ENCODE results near the gene PPARD. TPM values are rescaled to one million over a fixed set of nuclear protein-coding genes. Genes with fewer than 3 reads are reported as not detected.
A peak's percentile ranks its signal among the peaks of the same experiment; 100 is the strongest.

Gene PPARD
- total and polyA plus RNA-seq, 11 donors = 10.0 to 23.8 (median 13.8) TPM

DNA sequence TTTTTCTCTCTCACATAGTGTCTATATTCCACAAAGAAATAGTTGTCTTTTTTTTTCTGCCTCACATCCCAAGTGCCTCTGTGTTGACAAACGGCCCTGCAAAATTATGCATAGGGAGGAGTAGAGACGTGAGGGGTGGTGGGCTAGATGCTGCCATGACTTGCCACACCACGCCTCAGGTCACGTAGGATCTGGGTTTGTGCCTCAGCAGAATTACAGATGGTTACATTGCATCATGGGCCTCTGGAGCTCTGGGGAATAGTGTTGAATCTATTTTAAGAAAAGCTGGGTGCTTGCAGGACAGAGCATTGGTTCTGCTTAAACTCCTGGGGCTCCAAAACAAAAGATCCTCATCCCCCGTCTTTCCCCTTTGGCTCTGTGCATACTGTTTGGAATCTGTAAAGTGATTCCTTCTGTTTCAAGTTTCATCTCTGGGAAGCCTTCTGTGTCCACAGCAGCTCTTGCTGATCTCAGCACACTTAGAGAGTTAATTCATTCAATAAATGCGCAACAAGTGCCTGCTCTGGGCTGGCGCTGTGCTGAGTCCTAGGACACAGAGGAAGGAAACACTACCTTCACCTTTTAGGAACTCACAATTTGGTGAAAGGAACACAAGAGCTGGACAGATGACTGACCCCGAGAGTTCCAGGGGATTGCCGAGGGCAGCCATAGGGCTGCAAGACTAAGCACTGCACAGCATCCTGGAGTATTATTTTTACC lies 112.2 kb downstream of the PPARD start:
- Histone ChIP-seq H3K4me1 (peaks cover 2 to 36% (median 25%) of the 10 kb centered on the region in 12 donors), H3K4me3 (no peak overlapping the region), H3K36me3 (peaks cover 0 to 22% (median 9%) of the 10 kb centered on the region in 9 donors), H3K27me3 (no peaks in the 10 kb centered on the region), H3K27ac (peak overlapping the region in 2 of 12 donors; percentile 4 to 14), H3K9me3 (no peaks in the 10 kb centered on the region)
- DNase-seq (no peak), ATAC-seq (no peak)
- no peak for TF ChIP-seq POLR2A (IDR thresholded peaks at IDR 0.05)
- TF ChIP-seq, protein P1, sequence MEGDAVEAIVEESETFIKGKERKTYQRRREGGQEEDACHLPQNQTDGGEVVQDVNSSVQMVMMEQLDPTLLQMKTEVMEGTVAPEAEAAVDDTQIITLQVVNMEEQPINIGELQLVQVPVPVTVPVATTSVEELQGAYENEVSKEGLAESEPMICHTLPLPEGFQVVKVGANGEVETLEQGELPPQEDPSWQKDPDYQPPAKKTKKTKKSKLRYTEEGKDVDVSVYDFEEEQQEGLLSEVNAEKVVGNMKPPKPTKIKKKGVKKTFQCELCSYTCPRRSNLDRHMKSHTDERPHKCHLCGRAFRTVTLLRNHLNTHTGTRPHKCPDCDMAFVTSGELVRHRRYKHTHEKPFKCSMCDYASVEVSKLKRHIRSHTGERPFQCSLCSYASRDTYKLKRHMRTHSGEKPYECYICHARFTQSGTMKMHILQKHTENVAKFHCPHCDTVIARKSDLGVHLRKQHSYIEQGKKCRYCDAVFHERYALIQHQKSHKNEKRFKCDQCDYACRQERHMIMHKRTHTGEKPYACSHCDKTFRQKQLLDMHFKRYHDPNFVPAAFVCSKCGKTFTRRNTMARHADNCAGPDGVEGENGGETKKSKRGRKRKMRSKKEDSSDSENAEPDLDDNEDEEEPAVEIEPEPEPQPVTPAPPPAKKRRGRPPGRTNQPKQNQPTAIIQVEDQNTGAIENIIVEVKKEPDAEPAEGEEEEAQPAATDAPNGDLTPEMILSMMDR (IDR thresholded peaks at IDR 0.05) = no peak
- intact Hi-C loops (cut with DNase I) = loop anchor here in 2 of 10 donors (5.0 kb wide), 1 partner anchor 157 kb away; the partner anchor contains the start of gene DEF6 (in 2 of the 2)
- 61 to 77% (median 68%) methylated on average over 9 of the region's 9 CpGs for WGBS, 4 donors

DNA sequence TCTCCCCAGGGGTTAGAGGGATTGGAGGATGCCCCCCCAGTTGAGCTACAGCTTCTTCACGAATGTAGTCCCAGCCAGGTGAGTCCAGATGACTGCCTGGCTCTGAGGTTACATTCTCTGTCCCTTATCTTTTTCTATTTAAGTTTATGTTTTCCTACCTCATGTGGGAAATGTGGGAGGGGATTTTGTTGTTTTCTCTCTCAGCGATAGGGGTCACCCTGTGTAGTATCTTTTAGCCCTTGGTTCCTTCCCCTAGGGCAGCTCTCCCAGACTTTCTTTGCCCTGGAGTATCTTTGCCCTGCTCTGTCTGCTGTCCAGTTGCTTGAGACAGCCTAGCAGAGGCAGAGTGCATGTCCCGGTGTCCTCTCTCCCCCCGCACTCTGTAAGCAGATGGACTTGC lies 115.5 kb downstream of the PPARD start:
- TF ChIP-seq POLR2A (IDR thresholded peaks at IDR 0.05) = no peak
- TF ChIP-seq, protein P1 (IDR thresholded peaks at IDR 0.05) = no peak
- intact Hi-C loops (cut with DNase I) = no loop called here
- H3K36me3 ChIP-seq = peaks cover 0 to 32% (median 16%) of the 10 kb centered on the region in 9 donors
- DNase-seq = no peak
- 77 to 83% (median 79%) methylated on average over 4 of the region's 4 CpGs for WGBS, 4 donors
- no peak for ATAC-seq
- no peak overlapping the region for H3K27ac ChIP-seq
- no peak overlapping the region for H3K4me3 ChIP-seq
- H3K9me3 ChIP-seq = no peaks in the 10 kb centered on the region
- H3K27me3 ChIP-seq = no peaks in the 10 kb centered on the region
- H3K4me1 ChIP-seq = peaks cover 0 to 25% (median 16%) of the 10 kb centered on the region in 12 donors

DNA sequence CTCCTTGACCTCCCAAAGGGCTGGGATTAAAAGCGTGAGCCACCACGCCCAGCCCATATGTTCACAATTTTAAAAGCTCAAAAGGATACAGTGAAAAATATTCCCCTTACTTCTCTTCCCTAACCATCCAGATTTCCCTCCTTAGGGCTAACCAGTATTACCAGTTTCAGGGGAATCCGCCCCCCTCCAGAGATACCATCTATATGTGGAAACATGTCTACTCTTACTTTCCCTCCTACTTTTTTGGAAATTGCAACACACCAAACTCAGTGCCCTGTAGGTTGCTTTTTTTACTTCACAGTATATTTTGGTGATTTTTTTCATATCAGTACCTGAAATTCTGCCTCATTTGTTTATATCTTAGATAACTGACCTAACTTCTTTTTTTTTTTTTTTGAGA lies 118.9 kb downstream of the PPARD start:
- Histone ChIP-seq H3K27me3 (no peaks in the 10 kb centered on the region), H3K4me1 (no peaks in the 10 kb centered on the region), H3K36me3 (peaks cover 0 to 33% (median 18%) of the 10 kb centered on the region in 9 donors), H3K4me3 (no peak overlapping the region), H3K9me3 (no peaks in the 10 kb centered on the region), H3K27ac (no peak overlapping the region)
- no peak for ATAC-seq
- 80 to 98% (median 90%) methylated on average over 3 of the region's 3 CpGs for WGBS, 4 donors
- intact Hi-C loops (cut with DNase I) = no loop called here
- TF ChIP-seq POLR2A (IDR thresholded peaks at IDR 0.05) = no peak
- TF ChIP-seq, protein P1 (IDR thresholded peaks at IDR 0.05) = no peak
- DNase-seq = no peak

DNA sequence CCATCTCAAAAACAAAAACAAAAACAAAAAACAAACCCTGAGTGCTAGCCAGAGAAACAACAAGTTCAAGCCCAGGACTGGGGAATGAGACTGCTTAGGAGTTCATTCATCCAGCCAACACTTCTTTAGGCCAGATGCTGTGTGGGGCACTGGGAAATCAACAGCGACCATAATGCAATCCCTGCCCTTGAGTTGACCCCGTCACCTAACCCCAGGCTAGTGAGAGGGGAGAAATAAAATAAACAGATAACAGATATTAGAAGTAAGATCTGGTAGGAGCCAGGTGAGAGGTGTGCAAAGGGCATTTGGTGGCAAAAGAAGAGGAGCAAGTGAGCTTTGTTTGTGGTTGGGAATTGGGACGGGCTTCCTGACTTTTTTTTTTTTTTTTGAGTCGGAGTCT lies 120.9 kb downstream of the PPARD start:
- Histone ChIP-seq H3K27me3 (no peaks in the 10 kb centered on the region), H3K4me1 (peaks cover 0 to 9% (median 4%) of the 10 kb centered on the region in 12 donors), H3K4me3 (no peak overlapping the region), H3K9me3 (no peaks in the 10 kb centered on the region), H3K27ac (no peak overlapping the region), H3K36me3 (peaks cover 0 to 34% (median 18%) of the 10 kb centered on the region in 9 donors)
- WGBS, 4 donors = 89 to 95% (median 91%) methylated on average over 4 of the region's 4 CpGs
- TF ChIP-seq, protein P1 (IDR thresholded peaks at IDR 0.05) = no peak
- no peak for TF ChIP-seq POLR2A (IDR thresholded peaks at IDR 0.05)
- no peak for DNase-seq
- no peak for ATAC-seq
- intact Hi-C loops (cut with DNase I) = no loop called here
